ENCODE results near the gene ACKR3. TPM values are rescaled to one million over a fixed set of nuclear protein-coding genes. Genes with fewer than 3 reads are reported as not detected.

ACKR3 gene
- total and polyA plus RNA-seq, 5 donors, result 22.5 to 50.1 (median 31.1) TPM

GRCh38 chr2:236533343-236533742 lies 36.3 kb upstream of the ACKR3 start:
- Histone ChIP-seq H3K27ac (ENCODE audit: low read length) (no peak overlapping the region), H3K27me3 (ENCODE audit: control insufficient read depth, insufficient read depth) (no peaks in the 10 kb centered on the region), H3K4me1 (ENCODE audit: control insufficient read depth, insufficient read depth, low read length) (no peaks in the 10 kb centered on the region), H3K4me3 (ENCODE audit: low read length) (no peak overlapping the region), H3K9me3 (ENCODE audit: control insufficient read depth, low read length) (no peaks in the 10 kb centered on the region)
- no peak for ATAC-seq
- intact Hi-C loops (cut with DNase I), result no loop called here
- no peak for DNase-seq
- WGBS, result 78% methylated on average over 4 of the region's 4 CpGs

GRCh38 chr2:236535024-236535423 lies 34.6 kb upstream of the ACKR3 start:
- Histone ChIP-seq H3K4me1 (ENCODE audit: control insufficient read depth, insufficient read depth, low read length) (no peaks in the 10 kb centered on the region), H3K9me3 (ENCODE audit: control insufficient read depth, low read length) (no peaks in the 10 kb centered on the region), H3K4me3 (ENCODE audit: low read length) (no peak overlapping the region), H3K27ac (ENCODE audit: low read length) (no peak overlapping the region), H3K27me3 (ENCODE audit: control insufficient read depth, insufficient read depth) (no peaks in the 10 kb centered on the region)
- intact Hi-C loops (cut with DNase I), result no loop called here
- no peak for ATAC-seq
- DNase-seq, result peak in 1 of 3 donors; percentile 30
- WGBS, result 57% methylated on average over 5 of the region's 5 CpGs

GRCh38 chr2:236536727-236537398 lies 32.8 kb upstream of the ACKR3 start:
- intact Hi-C loops (cut with DNase I), result no loop called here
- Histone ChIP-seq H3K27ac (ENCODE audit: low read length) (no peak overlapping the region), H3K9me3 (ENCODE audit: control insufficient read depth, low read length) (no peaks in the 10 kb centered on the region), H3K4me3 (ENCODE audit: low read length) (no peak overlapping the region), H3K4me1 (ENCODE audit: control insufficient read depth, insufficient read depth, low read length) (no peaks in the 10 kb centered on the region), H3K27me3 (ENCODE audit: control insufficient read depth, insufficient read depth) (no peaks in the 10 kb centered on the region)
- WGBS, result 72% methylated on average over 6 of the region's 6 CpGs
- DNase-seq, result peak in 1 of 3 donors; percentile 43
- ATAC-seq, result peak in 1 of 2 donors; percentile 36

GRCh38 chr2:236538242-236538641 lies 31.4 kb upstream of the ACKR3 start:
- Histone ChIP-seq H3K4me1 (ENCODE audit: control insufficient read depth, insufficient read depth, low read length) (no peaks in the 10 kb centered on the region), H3K9me3 (ENCODE audit: control insufficient read depth, low read length) (no peaks in the 10 kb centered on the region), H3K27ac (ENCODE audit: low read length) (no peak overlapping the region), H3K27me3 (ENCODE audit: control insufficient read depth, insufficient read depth) (no peaks in the 10 kb centered on the region), H3K4me3 (ENCODE audit: low read length) (no peak overlapping the region)
- ATAC-seq, result no peak
- intact Hi-C loops (cut with DNase I), result no loop called here
- DNase-seq, result no peak
- 64% methylated on average over 5 of the region's 5 CpGs for WGBS

- Histone ChIP-seq H3K27ac (ENCODE audit: low read length) (no peak overlapping the region), H3K27me3 (ENCODE audit: control insufficient read depth, insufficient read depth) (no peaks in the 10 kb centered on the region), H3K9me3 (ENCODE audit: control insufficient read depth, low read length) (no peaks in the 10 kb centered on the region), H3K4me3 (ENCODE audit: low read length) (no peak overlapping the region), H3K4me1 (ENCODE audit: control insufficient read depth, insufficient read depth, low read length) (no peaks in the 10 kb centered on the region)
- intact Hi-C loops (cut with DNase I), result no loop called here
- ATAC-seq (no peak), DNase-seq (no peak)
- 86% methylated on average over 4 of the region's 4 CpGs for WGBS
These were observed 28.5 kb upstream of the ACKR3 start for GRCh38 chr2:236541008-236541562.

- peak in 1 of 3 donors; percentile 33 for DNase-seq
- no peaks in the 10 kb centered on the region for H3K27me3 ChIP-seq (ENCODE audit: control insufficient read depth, insufficient read depth)
- H3K4me3 ChIP-seq (ENCODE audit: low read length), result no peak overlapping the region
- H3K4me1 ChIP-seq (ENCODE audit: control insufficient read depth, insufficient read depth, low read length), result no peaks in the 10 kb centered on the region
- H3K9me3 ChIP-seq (ENCODE audit: control insufficient read depth, low read length), result no peaks in the 10 kb centered on the region
- 92% methylated on average over 13 of the region's 13 CpGs for WGBS
- intact Hi-C loops (cut with DNase I), result no loop called here
- no peak for ATAC-seq
- H3K27ac ChIP-seq (ENCODE audit: low read length), result no peak overlapping the region
These were observed 25.3 kb upstream of the ACKR3 start for GRCh38 chr2:236544362-236544761.

GRCh38 chr2:236545248-236545658 lies 24.4 kb upstream of the ACKR3 start:
- no peaks in the 10 kb centered on the region for H3K27me3 ChIP-seq (ENCODE audit: control insufficient read depth, insufficient read depth)
- 87% methylated on average over 11 of the region's 11 CpGs for whole genome bisulfite sequencing
- H3K4me1 ChIP-seq (ENCODE audit: control insufficient read depth, insufficient read depth, low read length), result no peaks in the 10 kb centered on the region
- no peak for DNase-seq
- ATAC-seq, result no peak
- no peak overlapping the region for H3K4me3 ChIP-seq (ENCODE audit: low read length)
- intact Hi-C loops (cut with DNase I), result no loop called here
- H3K27ac ChIP-seq (ENCODE audit: low read length), result no peak overlapping the region
- H3K9me3 ChIP-seq (ENCODE audit: control insufficient read depth, low read length), result no peaks in the 10 kb centered on the region

- no peaks in the 10 kb centered on the region for H3K9me3 ChIP-seq (ENCODE audit: control insufficient read depth, low read length)
- no peak overlapping the region for H3K4me3 ChIP-seq (ENCODE audit: low read length)
- ATAC-seq (no peak), DNase-seq (no peak)
- no peaks in the 10 kb centered on the region for H3K4me1 ChIP-seq (ENCODE audit: control insufficient read depth, insufficient read depth, low read length)
- H3K27ac ChIP-seq (ENCODE audit: low read length), result no peak overlapping the region
- no peaks in the 10 kb centered on the region for H3K27me3 ChIP-seq (ENCODE audit: control insufficient read depth, insufficient read depth)
- WGBS, result 47% methylated on average over 13 of the region's 13 CpGs
- intact Hi-C loops (cut with DNase I), result no loop called here
These were observed 23.7 kb upstream of the ACKR3 start for GRCh38 chr2:236545814-236546480.

- DNase-seq (no peak), ATAC-seq (peak; percentile 13 to 41)
- 72% methylated on average over 7 of the region's 7 CpGs for WGBS
- Histone ChIP-seq H3K9me3 (ENCODE audit: control insufficient read depth, low read length) (no peaks in the 10 kb centered on the region), H3K27me3 (ENCODE audit: control insufficient read depth, insufficient read depth) (no peaks in the 10 kb centered on the region), H3K4me1 (ENCODE audit: control insufficient read depth, insufficient read depth, low read length) (no peaks in the 10 kb centered on the region), H3K27ac (ENCODE audit: low read length) (no peak overlapping the region), H3K4me3 (ENCODE audit: low read length) (no peak overlapping the region)
- intact Hi-C loops (cut with DNase I), result no loop called here
These were observed 23.0 kb upstream of the ACKR3 start for GRCh38 chr2:236546561-236547002.

- intact Hi-C loops (cut with DNase I), result no loop called here
These were observed 21.9 kb upstream of the ACKR3 start for GRCh38 chr2:236547725-236548124.

GRCh38 chr2:236548179-236548921 lies 21.3 kb upstream of the ACKR3 start:
- no peak overlapping the region for H3K27ac ChIP-seq (ENCODE audit: low read length)
- ATAC-seq (no peak), DNase-seq (no peak)
- H3K9me3 ChIP-seq (ENCODE audit: control insufficient read depth, low read length), result no peaks in the 10 kb centered on the region
- 80% methylated on average over 5 of the region's 5 CpGs for WGBS
- no peaks in the 10 kb centered on the region for H3K27me3 ChIP-seq (ENCODE audit: control insufficient read depth, insufficient read depth)
- no peak overlapping the region for H3K4me3 ChIP-seq (ENCODE audit: low read length)
- H3K4me1 ChIP-seq (ENCODE audit: control insufficient read depth, insufficient read depth, low read length), result no peaks in the 10 kb centered on the region
- intact Hi-C loops (cut with DNase I), result no loop called here

More at GRCh38 chr2:236547725-236548124, 21.9 kb upstream of the ACKR3 start:
- no peak overlapping the region for H3K27ac ChIP-seq (ENCODE audit: low read length)
- 70% methylated on average over 1 of the region's 1 CpG for WGBS
- no peak for DNase-seq
- H3K4me1 ChIP-seq (ENCODE audit: control insufficient read depth, insufficient read depth, low read length), result no peaks in the 10 kb centered on the region
- no peaks in the 10 kb centered on the region for H3K27me3 ChIP-seq (ENCODE audit: control insufficient read depth, insufficient read depth)
- H3K4me3 ChIP-seq (ENCODE audit: low read length), result no peak overlapping the region
- H3K9me3 ChIP-seq (ENCODE audit: control insufficient read depth, low read length), result no peaks in the 10 kb centered on the region
- ATAC-seq, result no peak
